GM19193 (cell line): ENCODE results near the gene TAGLN2.

Experiments
- POLR2A ChIP-seq: IDR thresholded peaks from 4 replicates; pipeline ENCODE4 v1.6.1; 2011; ENCODE audit not compliant: insufficient read depth, insufficient read length; ENCODE audit errors: extremely low read depth

TAGLN2 gene

DNA sequence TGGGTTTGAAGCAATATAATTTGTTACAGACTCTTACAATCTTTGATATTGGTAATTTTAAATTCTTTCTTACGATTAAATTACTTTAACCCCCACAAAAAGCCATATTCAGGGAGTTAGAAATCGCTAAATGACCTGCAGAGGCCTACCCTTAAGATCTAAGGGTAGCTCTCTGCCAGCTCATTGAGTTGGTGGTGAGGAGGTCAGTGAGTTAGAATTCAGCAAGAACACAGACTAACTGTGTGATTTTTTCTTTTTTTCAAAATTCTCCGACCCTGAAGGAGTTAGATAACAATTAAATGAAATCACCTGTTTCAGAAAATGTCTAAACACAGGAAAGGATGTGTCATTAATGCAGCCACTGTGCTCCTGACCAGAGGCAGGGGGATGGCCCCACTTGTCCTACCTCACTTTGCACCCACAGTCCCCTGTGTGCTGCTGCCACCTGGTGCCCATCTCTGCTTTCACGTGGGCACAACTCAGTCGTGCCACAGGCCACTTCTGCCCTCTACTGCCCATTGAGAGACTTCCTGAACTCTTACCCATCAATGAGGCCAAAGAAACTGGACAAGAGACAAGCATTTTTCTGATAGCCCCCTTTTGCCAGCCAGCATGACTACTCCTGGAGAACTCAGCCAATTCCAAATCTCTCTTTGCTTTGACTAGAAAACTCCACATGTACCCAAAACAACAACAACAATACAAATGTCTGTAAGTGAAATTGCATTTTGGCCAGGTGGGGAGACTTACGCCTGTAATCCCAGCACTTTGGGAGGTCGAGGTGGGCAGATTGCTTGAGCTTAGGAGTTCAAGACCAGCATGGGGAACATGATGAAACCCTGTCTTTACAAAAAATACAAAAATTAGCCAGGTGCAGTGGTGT is 33.8 kb downstream of the TAGLN2 start:
- TF ChIP-seq POLR2A: no peak

DNA sequence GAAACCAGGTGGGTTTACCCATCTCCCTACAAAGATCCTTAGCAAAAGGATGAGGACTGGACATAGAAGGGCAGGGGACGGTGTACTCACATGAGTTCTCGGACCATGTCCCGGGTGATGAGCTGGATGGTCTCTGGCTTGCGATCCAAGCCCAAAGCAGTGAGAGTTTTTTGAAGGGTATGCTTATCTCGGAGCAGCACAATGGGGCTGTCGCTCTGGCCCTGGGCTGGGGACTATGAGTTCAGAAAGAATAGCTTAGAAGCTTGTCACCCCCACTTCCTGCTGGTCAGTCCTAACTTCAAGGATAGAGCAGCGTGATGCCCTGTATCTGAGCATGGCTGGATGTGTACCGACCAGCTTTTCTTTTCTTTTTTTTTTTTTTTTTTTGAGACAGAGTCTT is 34.9 kb downstream of the TAGLN2 start:
- TF ChIP-seq POLR2A: no peak

DNA sequence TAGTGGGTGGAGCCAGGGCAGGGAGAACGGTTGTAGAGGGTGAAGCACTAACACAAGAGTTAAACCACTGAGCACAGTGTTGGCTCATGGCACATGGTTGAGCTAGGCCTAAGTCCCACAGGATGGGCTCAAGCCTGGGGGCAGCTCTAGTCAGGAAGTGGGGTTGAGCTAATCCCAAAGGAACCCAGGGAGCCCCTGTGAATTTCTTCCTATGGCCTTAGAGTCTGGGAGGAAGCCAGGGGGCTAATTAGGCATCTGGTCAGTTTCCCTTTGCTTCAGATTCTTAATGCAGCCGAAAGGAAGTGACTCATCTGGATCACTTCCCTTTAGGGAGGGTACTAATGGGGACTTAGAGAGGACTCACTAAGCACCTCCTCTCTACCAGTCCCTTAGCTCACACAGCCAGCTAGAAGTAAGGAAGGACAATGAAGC is 35.5 kb downstream of the TAGLN2 start:
- no peak for TF ChIP-seq POLR2A

DNA sequence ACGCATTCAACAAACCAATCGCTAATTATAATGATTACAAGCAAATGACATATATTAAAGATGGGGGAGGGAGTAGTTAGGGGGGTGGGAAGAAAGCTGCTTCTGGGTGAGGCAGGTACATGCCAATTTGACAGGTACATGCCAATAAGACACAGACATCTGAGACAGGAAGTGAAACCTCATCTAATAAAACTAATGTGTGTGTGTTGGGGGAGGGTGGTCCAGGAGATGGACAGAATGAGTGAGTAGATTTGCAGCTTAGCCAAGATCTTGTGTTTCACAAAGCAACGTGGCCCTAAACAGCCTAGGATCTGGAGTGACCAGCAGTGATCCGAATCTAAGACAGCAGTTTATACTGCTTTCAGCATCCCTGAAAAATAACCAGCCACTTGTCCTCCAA is 36.1 kb downstream of the TAGLN2 start:
- TF ChIP-seq POLR2A: no peak

DNA sequence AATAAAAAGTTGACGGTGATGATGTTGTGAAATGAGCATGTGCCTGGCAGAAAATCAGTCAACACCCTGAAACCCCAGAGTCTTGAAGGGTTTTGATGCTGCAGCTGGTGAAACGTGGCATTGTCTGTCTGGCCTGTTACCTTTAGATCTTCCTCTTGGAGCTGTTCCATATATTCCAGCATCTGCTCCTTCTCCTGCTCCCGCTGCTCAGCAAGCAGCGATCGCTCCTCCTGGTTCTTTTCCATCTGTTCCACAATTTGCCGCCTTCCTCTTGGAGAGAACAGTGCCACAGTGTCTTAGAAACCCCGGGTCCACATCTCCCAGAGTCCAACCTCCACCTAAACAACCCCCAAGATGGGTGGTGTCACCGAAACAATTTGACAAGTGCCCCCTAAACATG is 41.0 kb downstream of the TAGLN2 start:
- no peak for TF ChIP-seq POLR2A

GRCh38 chr1:159883134-159883533 is 42.2 kb downstream of the TAGLN2 start:
- no peak for TF ChIP-seq POLR2A

- no peak for TF ChIP-seq POLR2A
Observed at GRCh38 chr1:159882527-159882862, 42.8 kb downstream of the TAGLN2 start.

- no peak for TF ChIP-seq POLR2A
Observed at GRCh38 chr1:159881622-159882526, 43.4 kb downstream of the TAGLN2 start.

- no peak for TF ChIP-seq POLR2A
Observed at GRCh38 chr1:159880430-159880829, 44.9 kb downstream of the TAGLN2 start.

GRCh38 chr1:159879977-159880376 is 45.3 kb downstream of the TAGLN2 start:
- TF ChIP-seq POLR2A: no peak

- no peak for TF ChIP-seq POLR2A
Observed at GRCh38 chr1:159879136-159879535, 46.2 kb downstream of the TAGLN2 start.

GRCh38 chr1:159877695-159878444 is 47.4 kb downstream of the TAGLN2 start:
- TF ChIP-seq POLR2A: no peak

- no peak for TF ChIP-seq POLR2A
Observed at GRCh38 chr1:159873530-159874143, 51.7 kb downstream of the TAGLN2 start.

GRCh38 chr1:159872891-159873290 is 52.4 kb downstream of the TAGLN2 start:
- TF ChIP-seq POLR2A: no peak

DNA sequence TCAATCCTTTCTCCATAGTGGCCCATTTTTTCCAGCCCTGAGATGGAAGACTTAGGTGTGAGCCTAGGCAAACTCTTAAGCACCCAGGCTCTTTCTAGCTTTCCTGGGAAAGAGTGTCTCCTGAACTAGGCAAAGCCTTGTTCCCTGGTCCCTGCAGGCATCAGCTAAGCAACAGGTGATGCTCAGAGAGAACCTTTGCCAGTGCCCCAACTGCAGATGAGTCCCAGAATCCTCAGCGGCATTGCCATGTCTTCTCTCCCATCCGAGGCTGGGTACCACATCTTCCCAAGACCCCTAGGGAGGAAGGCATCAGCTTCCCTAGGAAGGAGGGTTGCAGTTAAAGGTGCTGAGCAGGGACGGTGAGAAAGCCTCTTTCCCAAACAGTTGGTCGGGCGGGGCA is 54.6 kb downstream of the TAGLN2 start:
- no peak for TF ChIP-seq POLR2A

DNA sequence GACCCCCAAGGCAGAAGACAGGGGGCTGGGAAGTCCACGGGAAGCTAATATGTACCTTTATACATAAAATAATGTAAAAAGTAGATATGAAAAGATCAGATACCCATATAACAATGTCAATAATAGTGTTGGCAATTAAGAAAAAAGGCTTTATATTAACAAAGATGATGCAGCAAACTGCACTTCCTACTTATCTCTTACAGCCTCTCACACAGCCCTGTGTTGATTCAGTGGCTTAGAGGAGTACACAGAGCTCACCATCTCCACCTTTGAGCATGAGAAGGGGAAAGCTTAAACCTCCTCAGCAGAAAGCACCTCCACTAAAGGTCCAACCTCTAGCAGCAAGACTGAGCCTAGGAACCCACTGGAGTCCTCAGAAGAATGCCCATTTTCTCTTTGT is 55.7 kb downstream of the TAGLN2 start:
- no peak for TF ChIP-seq POLR2A

- no peak for TF ChIP-seq POLR2A
Observed at GRCh38 chr1:159869173-159869572, 56.1 kb downstream of the TAGLN2 start.
